AG10803 (cell line): ENCODE results near the gene SLC9A2.

Experiments used
- DNase-seq: peaks from one replicate; pipeline ENCODE4 v3.0.0; 2010; ENCODE audit warnings: low read depth
- H3K4me3 ChIP-seq: 2 replicates; pipeline ENCODE4 v1.5.1; 2011; ENCODE audit warnings: mild to moderate bottlenecking, low read length, control low read depth
- TF ChIP-seq, protein P1 (sequence below): conservative IDR thresholded peaks from 2 replicates; pipeline ENCODE4 v1.5.1; 2011; ENCODE audit warnings: mild to moderate bottlenecking, low read length, control low read depth, inconsistent platforms

SLC9A2 gene

DNA sequence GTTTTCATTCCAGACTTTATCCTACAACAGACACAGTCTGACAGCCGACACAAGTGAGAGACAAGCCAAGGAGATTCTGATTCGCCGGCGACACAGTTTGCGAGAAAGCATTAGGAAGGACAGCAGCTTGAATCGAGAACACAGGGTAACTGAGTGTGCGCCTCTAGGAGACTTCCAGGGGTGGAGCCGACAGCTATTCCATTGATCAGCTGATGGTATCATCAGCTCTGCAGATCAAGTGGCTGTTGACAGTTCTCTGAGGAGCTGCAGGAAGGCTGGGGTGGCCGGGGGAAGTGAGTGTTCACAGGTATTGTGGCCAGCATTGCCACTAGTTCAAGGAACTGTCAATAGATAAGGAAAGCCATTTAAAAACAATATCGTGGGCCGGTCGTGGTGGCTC, 85.2 kb downstream of the SLC9A2 start:
- TF ChIP-seq, protein P1, sequence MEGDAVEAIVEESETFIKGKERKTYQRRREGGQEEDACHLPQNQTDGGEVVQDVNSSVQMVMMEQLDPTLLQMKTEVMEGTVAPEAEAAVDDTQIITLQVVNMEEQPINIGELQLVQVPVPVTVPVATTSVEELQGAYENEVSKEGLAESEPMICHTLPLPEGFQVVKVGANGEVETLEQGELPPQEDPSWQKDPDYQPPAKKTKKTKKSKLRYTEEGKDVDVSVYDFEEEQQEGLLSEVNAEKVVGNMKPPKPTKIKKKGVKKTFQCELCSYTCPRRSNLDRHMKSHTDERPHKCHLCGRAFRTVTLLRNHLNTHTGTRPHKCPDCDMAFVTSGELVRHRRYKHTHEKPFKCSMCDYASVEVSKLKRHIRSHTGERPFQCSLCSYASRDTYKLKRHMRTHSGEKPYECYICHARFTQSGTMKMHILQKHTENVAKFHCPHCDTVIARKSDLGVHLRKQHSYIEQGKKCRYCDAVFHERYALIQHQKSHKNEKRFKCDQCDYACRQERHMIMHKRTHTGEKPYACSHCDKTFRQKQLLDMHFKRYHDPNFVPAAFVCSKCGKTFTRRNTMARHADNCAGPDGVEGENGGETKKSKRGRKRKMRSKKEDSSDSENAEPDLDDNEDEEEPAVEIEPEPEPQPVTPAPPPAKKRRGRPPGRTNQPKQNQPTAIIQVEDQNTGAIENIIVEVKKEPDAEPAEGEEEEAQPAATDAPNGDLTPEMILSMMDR: no peak
- no peak for DNase-seq
- no peak overlapping the region for H3K4me3 ChIP-seq

DNA sequence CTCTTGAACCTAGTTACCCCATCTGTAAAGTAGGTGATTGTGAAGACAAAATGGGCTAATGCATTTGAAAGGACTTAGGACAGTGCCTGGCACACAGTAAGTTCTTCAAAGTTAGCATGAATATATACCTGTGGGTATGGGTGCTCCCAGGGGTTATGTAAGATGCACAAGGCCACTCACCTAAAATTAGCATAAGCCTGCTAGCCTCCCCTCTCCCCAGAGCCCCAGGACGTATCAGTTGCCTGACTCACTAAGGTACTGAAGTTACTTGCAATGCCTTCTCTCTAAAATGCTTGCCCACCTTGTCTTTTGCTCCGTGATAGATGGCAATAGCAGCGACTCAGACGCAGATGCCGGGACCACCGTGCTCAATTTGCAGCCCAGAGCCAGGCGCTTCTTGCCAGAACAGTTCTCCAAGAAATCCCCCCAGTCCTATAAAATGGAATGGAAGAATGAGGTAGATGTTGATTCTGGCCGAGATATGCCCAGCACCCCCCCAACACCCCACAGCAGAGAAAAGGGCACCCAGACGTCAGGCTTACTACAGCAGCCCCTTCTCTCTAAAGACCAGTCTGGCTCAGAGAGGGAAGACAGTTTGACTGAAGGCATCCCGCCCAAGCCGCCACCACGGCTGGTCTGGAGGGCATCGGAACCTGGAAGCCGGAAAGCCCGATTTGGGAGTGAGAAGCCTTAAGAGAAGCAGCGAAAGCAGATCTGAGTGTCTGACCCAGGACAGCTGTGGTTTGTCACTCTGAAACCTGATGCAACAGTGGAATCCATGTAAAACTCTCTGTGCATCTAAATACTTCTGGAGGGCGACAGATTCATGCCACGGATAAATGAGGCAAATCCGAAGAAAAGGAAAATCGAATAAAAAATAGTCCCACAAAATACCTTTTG, 88.7 kb downstream of the SLC9A2 start:
- no peak overlapping the region for H3K4me3 ChIP-seq
- no peak for DNase-seq
- TF ChIP-seq, protein P1: no peak

DNA sequence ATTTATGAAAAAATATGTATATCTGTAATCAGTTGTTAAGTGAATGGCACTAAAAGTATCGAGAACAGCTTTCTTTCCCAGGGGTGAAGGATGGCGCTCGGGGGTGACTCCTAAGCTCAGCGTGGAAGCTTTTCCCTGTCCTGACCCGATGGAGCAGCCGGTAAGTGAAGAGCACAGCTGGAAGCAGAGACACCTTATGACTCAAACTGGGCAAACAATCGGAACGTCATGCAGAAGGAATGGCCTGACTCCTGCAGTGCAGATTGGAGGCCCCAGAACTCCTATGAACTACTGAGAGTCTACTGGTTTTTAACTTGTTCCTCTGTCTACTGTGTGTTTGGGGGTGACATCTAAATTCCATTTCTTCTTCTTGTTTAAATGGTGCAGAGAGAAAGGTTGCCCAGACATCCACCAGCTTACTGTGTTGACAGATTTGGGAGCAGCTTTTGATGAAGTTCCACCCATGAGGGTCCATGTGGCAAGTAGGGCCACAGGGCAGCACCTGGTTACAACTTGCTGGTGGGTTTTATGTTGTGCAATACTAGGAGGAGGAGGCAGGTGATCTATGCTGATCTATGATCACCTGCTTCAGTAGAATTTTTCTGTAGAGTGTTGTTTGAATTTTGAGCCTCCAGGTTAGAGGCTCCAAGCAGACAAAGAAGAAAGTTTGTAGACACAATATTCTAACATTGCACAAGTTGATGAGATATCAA, 89.7 kb downstream of the SLC9A2 start:
- TF ChIP-seq, protein P1: no peak
- DNase-seq: peak; percentile 27
- H3K4me3 ChIP-seq: no peak overlapping the region

DNA sequence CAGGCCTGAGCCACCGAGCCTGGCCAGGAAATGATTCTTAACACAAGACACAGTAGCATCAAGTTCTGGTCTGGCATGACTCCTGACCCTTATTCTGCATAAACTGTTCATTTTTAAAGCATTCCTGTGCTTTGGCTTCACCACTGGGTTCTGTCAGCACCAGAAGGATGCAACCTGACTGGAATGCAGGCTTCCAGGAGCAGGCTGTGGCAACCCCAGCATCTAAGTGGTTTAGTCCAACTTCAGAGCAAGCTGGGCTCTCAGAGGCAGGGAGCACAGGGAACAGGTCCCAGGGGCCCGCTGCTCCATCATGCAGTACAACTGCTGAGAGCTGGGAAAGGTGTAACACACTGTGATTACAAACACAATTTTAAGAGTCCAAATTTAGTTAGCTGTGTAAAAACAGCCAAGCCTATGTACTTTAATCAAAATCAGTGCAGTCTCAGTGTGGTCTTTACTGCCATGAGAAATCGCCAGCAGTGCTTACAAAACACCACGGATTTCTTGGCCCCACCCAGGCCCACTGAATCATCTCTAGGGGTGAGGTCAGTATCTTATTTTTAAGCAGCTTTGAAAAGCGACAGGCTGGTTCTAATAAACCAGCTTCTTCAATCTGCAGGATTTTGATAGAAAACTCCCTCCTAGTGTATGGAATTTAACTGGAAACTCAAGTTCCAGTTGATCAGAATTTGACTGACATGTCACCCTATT, 98.1 kb downstream of the SLC9A2 start:
- H3K4me3 ChIP-seq: no peak overlapping the region
- peak; percentile 89 for DNase-seq
- TF ChIP-seq, protein P1: no peak

DNA sequence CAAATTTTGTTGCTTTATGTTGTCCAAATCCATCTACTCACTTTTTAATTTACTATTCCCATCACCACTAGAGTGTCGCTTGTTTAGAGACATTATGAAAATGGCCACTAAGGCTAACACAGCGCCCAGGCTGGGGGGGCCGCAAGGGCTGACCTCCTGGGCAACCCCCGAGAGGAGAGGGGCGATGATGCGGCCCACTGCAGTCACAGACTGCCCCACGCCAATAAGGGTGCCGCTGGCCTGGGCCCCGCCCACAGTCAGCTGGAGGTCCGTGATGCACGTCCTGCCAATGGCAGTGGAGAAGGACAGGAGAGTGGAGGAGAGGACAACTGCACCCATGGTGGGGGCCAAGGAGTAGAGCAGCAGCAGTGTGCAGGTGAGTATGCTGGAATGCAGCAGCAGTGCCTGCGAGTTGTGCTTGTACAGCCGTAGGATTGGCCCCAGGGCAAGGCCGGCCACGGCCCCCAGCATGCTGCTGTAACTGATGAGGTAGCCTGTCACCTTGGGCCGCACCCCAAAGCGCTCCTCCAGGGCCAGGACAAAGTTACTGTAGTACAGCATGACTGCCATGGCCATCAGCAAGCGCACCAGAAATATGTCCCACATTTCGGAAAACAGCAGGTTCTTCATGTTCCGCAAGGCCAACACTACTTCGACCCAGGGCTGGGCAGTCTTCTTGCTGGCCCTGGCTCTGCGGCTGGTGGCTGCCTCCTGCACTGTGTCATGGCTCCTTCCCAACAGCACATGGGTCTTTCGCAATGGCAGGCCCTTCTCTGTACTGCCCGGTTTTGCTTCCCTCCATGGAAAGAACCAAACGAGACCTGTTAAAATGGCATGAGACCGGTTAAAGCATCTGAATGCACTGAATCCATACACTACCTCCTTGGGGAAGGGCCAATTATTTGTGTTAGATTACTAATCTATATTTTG, 99.3 kb downstream of the SLC9A2 start:
- no peak for DNase-seq
- no peak overlapping the region for H3K4me3 ChIP-seq
- TF ChIP-seq, protein P1: no peak

DNA sequence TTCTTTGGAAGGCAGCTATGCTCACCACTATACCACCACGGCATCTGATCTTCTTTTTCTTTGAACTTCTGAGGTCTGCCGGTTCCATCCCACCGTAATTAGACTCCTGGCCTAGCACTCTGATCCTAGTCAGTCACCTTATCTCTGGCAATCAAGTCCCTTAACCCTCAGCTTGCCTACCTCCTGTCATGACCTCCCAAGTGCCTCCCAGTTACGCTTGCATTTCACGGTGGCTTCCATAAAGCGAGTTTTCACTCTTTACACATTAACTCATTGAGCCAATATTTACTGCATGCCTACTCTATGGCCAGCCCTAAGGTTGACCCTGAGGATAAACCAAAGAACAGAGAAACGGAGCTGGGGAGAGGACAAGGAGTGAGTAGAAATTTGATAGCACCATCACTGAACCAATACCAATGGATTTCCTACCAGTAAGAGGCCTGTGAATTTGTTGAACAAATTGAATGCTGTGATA, 104.7 kb downstream of the SLC9A2 start:
- H3K4me3 ChIP-seq: no peak overlapping the region
- TF ChIP-seq, protein P1: no peak
- DNase-seq: no peak
